Smooth muscle cell (in vitro differentiated cells): ENCODE results near the gene NANS. TPM values are rescaled to one million over a fixed set of nuclear protein-coding genes. Genes with fewer than 3 reads are reported as not detected.

Experiments used
- DNase-seq: peaks from one replicate; lab custom pipeline; 2025; ENCODE audit not compliant: unreplicated experiment; lab: John Stamatoyannopoulos, UW
- H2AFZ ChIP-seq: fragments of 200-600 bp; sonication (generic); 2 replicates; pipeline ENCODE4 v1.6.0; 2016; ENCODE audit warnings: antibody characterized with exemption, low read depth, mild to moderate bottlenecking
- H3F3A ChIP-seq: fragments of 200-600 bp; sonication (generic); 2 replicates; pipeline ENCODE4 v1.6.0; 2017; ENCODE audit warnings: antibody characterized with exemption, low read depth
- H3K27ac ChIP-seq: fragments of 200-600 bp; sonication (generic); 2 replicates; pipeline ENCODE4 v1.5.1; 2016; ENCODE audit warnings: low read depth, mild to moderate bottlenecking
- H3K27me3 ChIP-seq: fragments of 200-600 bp; sonication (generic); 2 replicates; pipeline ENCODE4 v1.6.1; 2016; ENCODE audit warnings: low read depth, mild to moderate bottlenecking
- H3K36me3 ChIP-seq: fragments of 200-600 bp; sonication (generic); 2 replicates; pipeline ENCODE4 v1.5.1; 2016; ENCODE audit warnings: low read depth
- H3K4me1 ChIP-seq: fragments of 200-600 bp; sonication (generic); 2 replicates; pipeline ENCODE4 v1.5.1; 2016; ENCODE audit warnings: low read depth
- H3K4me2 ChIP-seq: fragments of 200-600 bp; sonication (generic); 2 replicates; pipeline ENCODE4 v1.6.0; 2016; ENCODE audit warnings: mild to moderate bottlenecking
- H3K4me3 ChIP-seq: fragments of 200-600 bp; sonication (generic); 2 replicates; pipeline ENCODE4 v1.5.1; 2016; ENCODE audit warnings: mild to moderate bottlenecking
- H3K79me2 ChIP-seq: fragments of 200-600 bp; sonication (generic); 2 replicates; pipeline ENCODE4 v1.6.0; 2016; ENCODE audit warnings: low read depth, mild to moderate bottlenecking
- H3K9ac ChIP-seq: fragments of 200-600 bp; sonication (generic); 2 replicates; pipeline ENCODE4 v1.6.0; 2016; ENCODE audit warnings: low read depth
- H3K9me3 ChIP-seq: fragments of 200-600 bp; sonication (generic); replicated peaks from 2 replicates; pipeline ENCODE4 v1.5.1; 2016; ENCODE audit warnings: low read depth
- H4K20me1 ChIP-seq: fragments of 200-600 bp; sonication (generic); 2 replicates; pipeline ENCODE4 v1.6.0; 2016; ENCODE audit warnings: low read depth
- CTCF ChIP-seq: fragments of 200-600 bp; sonication (generic); IDR thresholded peaks from 2 replicates; pipeline ENCODE4 v1.5.1; 2017; ENCODE audit warnings: borderline replicate concordance, mild to moderate bottlenecking, antibody characterized with exemption; ENCODE audit not compliant: insufficient read depth, poor library complexity, severe bottlenecking
- WGBS: methylation state at CpG from one replicate; pipeline ENCODE4 v1.1.7; 2016; ENCODE audit warnings: low lambda C conversion rate; 5-methylcytosine and 5-hydroxymethylcytosine counted together
- polyA plus RNA-seq: library from polyadenylated mRNA; unstranded; fragments of >200 nt; fragmentation: Nextera tagmentation; extraction: Ambion mirVana; gene quantifications from 2 replicates; pipeline ENCODE4 v1.2.1, GENCODE V29; 2016
- total RNA-seq: library from RNA; depleted of rRNA; stranded (reverse); fragments of >200 nt; gene quantifications from 2 replicates; pipeline ENCODE4 v1.2.3, GENCODE V29; 2014

The NANS gene
- total and polyA plus RNA-seq, 2 experiments from 2014 or later = 59.4 to 117 TPM

- Histone ChIP-seq H3K27me3 (no peaks in the 10 kb centered on the region), H3K9ac (no peak overlapping the region), H2AFZ (no peak overlapping the region), H3K79me2 (no peaks in the 10 kb centered on the region), H3F3A (no peaks in the 10 kb centered on the region), H3K4me3 (no peak overlapping the region), H3K4me1 (no peaks in the 10 kb centered on the region), H4K20me1 (no peaks in the 10 kb centered on the region), H3K4me2 (no peak overlapping the region), H3K36me3 (no peaks in the 10 kb centered on the region), H3K9me3 (no peaks in the 10 kb centered on the region), H3K27ac (no peak overlapping the region)
- DNase-seq = no peak
- no peak for TF ChIP-seq CTCF
- 92% methylated on average over 5 of the region's 5 CpGs for WGBS
These were observed 9.5 kb upstream of the NANS start for GRCh38 chr9:98047002-98047401.

- Histone ChIP-seq H2AFZ (no peak overlapping the region), H3K4me2 (no peak overlapping the region), H3K9me3 (no peaks in the 10 kb centered on the region), H3K27ac (no peak overlapping the region), H4K20me1 (no peaks in the 10 kb centered on the region), H3F3A (no peaks in the 10 kb centered on the region), H3K4me1 (no peaks in the 10 kb centered on the region), H3K9ac (no peak overlapping the region), H3K36me3 (no peaks in the 10 kb centered on the region), H3K4me3 (no peak overlapping the region), H3K79me2 (no peaks in the 10 kb centered on the region), H3K27me3 (no peaks in the 10 kb centered on the region)
- TF ChIP-seq CTCF = no peak
- WGBS = 70% methylated on average over 1 of the region's 1 CpG
- no peak for DNase-seq
These were observed 7.1 kb upstream of the NANS start for GRCh38 chr9:98049288-98050072.

DNA sequence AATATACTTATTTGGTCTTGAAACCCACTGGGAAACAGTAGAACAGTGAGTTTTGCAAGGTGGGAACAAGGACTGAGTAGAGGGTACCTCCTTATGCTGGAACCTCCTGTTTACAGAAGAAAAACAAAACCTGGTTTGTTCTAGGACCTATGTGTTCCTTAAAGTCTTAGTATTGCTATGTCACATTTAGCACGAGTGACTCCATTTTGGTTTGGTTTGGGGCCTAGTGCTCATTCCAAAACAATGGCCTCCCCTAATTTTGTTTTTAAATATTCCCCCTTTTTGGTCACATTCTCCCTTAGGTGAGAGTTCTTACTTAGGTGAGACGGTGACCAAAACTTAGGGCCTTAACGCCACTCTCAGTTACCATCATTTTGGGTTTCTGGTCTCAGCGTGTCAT, 6.2 kb upstream of the NANS start:
- H2AFZ ChIP-seq = no peak overlapping the region
- no peaks in the 10 kb centered on the region for H3K79me2 ChIP-seq
- TF ChIP-seq CTCF = no peak
- H3K9me3 ChIP-seq = no peaks in the 10 kb centered on the region
- no peak overlapping the region for H3K27ac ChIP-seq
- H3K4me1 ChIP-seq = no peaks in the 10 kb centered on the region
- H3K36me3 ChIP-seq = no peaks in the 10 kb centered on the region
- H3K4me2 ChIP-seq = no peak overlapping the region
- no peak overlapping the region for H3K4me3 ChIP-seq
- 97% methylated on average over 4 of the region's 4 CpGs for WGBS
- H3K27me3 ChIP-seq = no peaks in the 10 kb centered on the region
- DNase-seq = no peak
- no peaks in the 10 kb centered on the region for H3F3A ChIP-seq
- H3K9ac ChIP-seq = no peak overlapping the region
- no peaks in the 10 kb centered on the region for H4K20me1 ChIP-seq

DNA sequence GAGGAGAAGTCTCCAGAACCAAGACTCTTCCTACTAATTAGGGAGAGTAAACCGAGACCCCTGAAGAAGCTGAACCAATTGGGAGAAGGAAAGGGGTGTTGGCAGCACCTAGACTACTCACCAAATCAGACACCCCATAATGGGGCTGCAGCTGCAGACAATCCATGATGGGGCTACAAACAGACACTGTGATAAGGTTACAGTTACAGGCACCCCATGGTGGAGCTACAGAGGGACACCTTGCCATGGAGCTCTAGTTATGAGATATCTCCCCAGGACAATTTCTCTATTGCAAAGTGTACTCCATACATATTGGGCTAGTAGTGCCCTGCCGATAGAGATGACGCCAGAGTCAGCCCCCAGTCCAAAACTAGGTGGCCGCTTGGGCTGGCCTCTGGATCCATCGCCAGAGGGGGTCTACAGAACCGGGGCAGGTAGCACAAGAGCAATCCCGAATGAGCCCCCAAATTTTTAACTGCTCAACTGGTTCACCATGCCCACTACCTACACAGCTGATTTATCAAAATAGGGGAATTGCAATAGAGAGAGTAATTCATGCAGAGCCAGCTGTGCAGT, 2.1 kb upstream of the NANS start:
- 93% methylated on average over 7 of the region's 7 CpGs for WGBS
- no peaks in the 10 kb centered on the region for H3K4me1 ChIP-seq
- peaks cover 25% of the 10 kb centered on the region for H3K79me2 ChIP-seq
- no peak overlapping the region for H3K27ac ChIP-seq
- no peak overlapping the region for H2AFZ ChIP-seq
- H3K27me3 ChIP-seq = no peaks in the 10 kb centered on the region
- no peaks in the 10 kb centered on the region for H3F3A ChIP-seq
- TF ChIP-seq CTCF = no peak
- H3K9me3 ChIP-seq = no peaks in the 10 kb centered on the region
- H3K36me3 ChIP-seq = no peaks in the 10 kb centered on the region
- no peak overlapping the region for H3K9ac ChIP-seq
- H4K20me1 ChIP-seq = peaks cover 11% of the 10 kb centered on the region
- H3K4me2 ChIP-seq = no peak overlapping the region
- H3K4me3 ChIP-seq = no peak overlapping the region
- DNase-seq = no peak
